Transverse colon (tissue), 4 donors: ENCODE measurements around the gene ACER3. TPM values are rescaled to one million over a fixed set of nuclear protein-coding genes. Genes with fewer than 3 reads are reported as not detected.
A peak's percentile ranks its signal among the peaks of the same experiment; 100 is the strongest.

Source experiments
- DNase-seq: peaks from one replicate; pipeline ENCODE4 v3.0.0-alpha.2; 2019
- H3K27ac ChIP-seq, 4 donors: fragments of 200-600 bp; sonication (generic); 2 replicates each; pipeline ENCODE4 v1.5.1; 2016 to 2018; ENCODE audit warnings: inconsistent platforms in 4 of 4
- H3K27me3 ChIP-seq: fragments of 200-600 bp; sonication (generic); 2 replicates; pipeline ENCODE4 v1.5.1; 2017; ENCODE audit warnings: inconsistent platforms
- H3K36me3 ChIP-seq, 4 donors: fragments of 200-600 bp; sonication (generic); 2 replicates each; pipeline ENCODE4 v1.5.1; 2017 to 2019; ENCODE audit warnings: inconsistent platforms in 4 of 4
- H3K4me1 ChIP-seq, 4 donors: fragments of 200-600 bp; sonication (generic); 2 replicates each; pipeline ENCODE4 v1.5.1; 2017 to 2020; ENCODE audit warnings: inconsistent platforms in 4 of 4
- H3K4me3 ChIP-seq, 4 donors: fragments of 200-600 bp; sonication (generic); 1 replicate in 1 of 4; 2 replicates in 3 of 4; pipeline versions ENCODE4 v1.5.1 to v1.6.1; 2017 to 2019; ENCODE audit warnings: inconsistent platforms in 4 of 4
- H3K9me3 ChIP-seq, 2 donors: fragments of 200-600 bp; sonication (generic); 2 replicates each; pipeline ENCODE4 v1.5.1; 2017 to 2019; ENCODE audit warnings: inconsistent platforms in 2 of 2
- CTCF ChIP-seq, 5 experiments: fragments of 200-600 bp in 3 of 5; fragments of 450-650 bp in 2 of 5; sonication (generic) in 3 of 5; IDR thresholded peaks; 1 replicate in 2 of 5; 2 replicates in 3 of 5; pipeline ENCODE4 v1.5.1; 2016 to 2017; ENCODE audit warnings: antibody characterized with exemption in 5 of 5, inconsistent platforms in 3 of 5, mild to moderate bottlenecking in 2 of 5, moderate library complexity in 1 of 5
- EP300 ChIP-seq: sonication (generic); formaldehyde crosslinking; IDR thresholded peaks from one replicate; pipeline ENCODE4 v1.6.1; 2017; ENCODE audit warnings: antibody characterized with exemption, low read depth
- POLR2A ChIP-seq: fragments of 450-650 bp; IDR thresholded peaks from one replicate; pipeline ENCODE4 v1.6.1; 2016; ENCODE audit warnings: antibody characterized with exemption, mild to moderate bottlenecking, moderate library complexity
- POLR2AphosphoS5 ChIP-seq, 3 donors: sonication (generic); formaldehyde crosslinking; IDR thresholded peaks; one replicate each; pipeline ENCODE4 v1.6.1; 2016; ENCODE audit warnings: antibody characterized with exemption in 3 of 3
- WGBS, 2 donors: methylation state at CpG; one replicate each; pipeline ENCODE4 v1.1.5; 2018; ENCODE audit warnings: low coverage in 1 of 2; 5-methylcytosine and 5-hydroxymethylcytosine counted together
- in situ Hi-C, 4 donors: fragments of 200-750 bp; cut with MboI; loops; one replicate each; pipeline versions ENCODE4 v1.15.0 to v1.15.1; 2017; ENCODE audit warnings: low sequenced_read_pairs in 3 of 4, low pct_ligation_motif_present in 1 of 4, low pct_unique_long_range_greater_than_20kb in 1 of 4
- intact Hi-C: fragments of 100-400 bp; cut with DNase I; formaldehyde crosslinking; loops from one replicate; pipeline ENCODE4 v1.15.1; 2023; ENCODE audit warnings: low total_unique reads
- total RNA-seq, 4 donors: library from RNA; depleted of rRNA; stranded (reverse); fragments of >200 nt; gene quantifications; one replicate each; pipeline ENCODE4 v1.1.0, GENCODE V29; 2016

Gene ACER3
- total RNA-seq, 4 donors from 2014 or later, result 8.8 to 72.2 (median 29.4) TPM

GRCh38 chr11:77069969-77070582 is 209.4 kb downstream of the ACER3 start:
- Histone ChIP-seq H3K9me3 (no peaks in the 10 kb centered on the region), H3K4me3 (no peak overlapping the region), H3K27ac (peak overlapping the region; percentile 93 to 96 (median 96)), H3K27me3 (no peaks in the 10 kb centered on the region), H3K4me1 (peaks cover 44 to 87% (median 75%) of the 10 kb centered on the region in 4 donors), H3K36me3 (no peaks in the 10 kb centered on the region)
- in situ Hi-C loops, result no loop called here
- intact Hi-C loops, result no loop called here
- WGBS, 2 donors, result 82 to 93% methylated on average over 3 to 7 of the region's 8 CpGs
- TF ChIP-seq EP300 (no peak), CTCF (IDR thresholded peaks at IDR 0.05) (no peak), POLR2AphosphoS5 (IDR thresholded peaks at IDR 0.05) (no peak), POLR2A (no peak)
- peak; percentile 7 for DNase-seq

- peak overlapping the region; percentile 93 to 96 (median 96) for H3K27ac ChIP-seq
- intact Hi-C loops, result no loop called here
- H3K4me3 ChIP-seq, result no peak overlapping the region
- no peak for TF ChIP-seq POLR2AphosphoS5 (IDR thresholded peaks at IDR 0.05)
- TF ChIP-seq POLR2A, result no peak
- no peak for TF ChIP-seq CTCF (IDR thresholded peaks at IDR 0.05)
- no peak for TF ChIP-seq EP300
- DNase-seq, result peak; percentile 7
- H3K4me1 ChIP-seq, result peaks cover 45 to 85% (median 73%) of the 10 kb centered on the region in 4 donors
- no peaks in the 10 kb centered on the region for H3K36me3 ChIP-seq
- H3K9me3 ChIP-seq, result no peaks in the 10 kb centered on the region
- WGBS, 2 donors, result 76% methylated on average over 6 of the region's 7 CpGs; no CpG with 5 or more reads in 1 of the 2 donors
- in situ Hi-C loops, result no loop called here
- H3K27me3 ChIP-seq, result no peaks in the 10 kb centered on the region
Observed at GRCh38 chr11:77071077-77071476, 210.4 kb downstream of the ACER3 start.

GRCh38 chr11:77071671-77072605 is 211.2 kb downstream of the ACER3 start:
- peak; percentile 25 for DNase-seq
- TF ChIP-seq EP300 (no peak), POLR2A (no peak), POLR2AphosphoS5 (IDR thresholded peaks at IDR 0.05) (no peak), CTCF (IDR thresholded peaks at IDR 0.05) (no peak)
- H3K4me3 ChIP-seq, result no peak overlapping the region

GRCh38 chr11:77072851-77073327 is 212.2 kb downstream of the ACER3 start:
- Histone ChIP-seq H3K36me3 (no peaks in the 10 kb centered on the region), H3K9me3 (no peaks in the 10 kb centered on the region), H3K4me1 (peaks cover 45 to 88% (median 69%) of the 10 kb centered on the region in 4 donors), H3K4me3 (no peak overlapping the region), H3K27ac (peak overlapping the region; percentile 93 to 96 (median 96)), H3K27me3 (no peaks in the 10 kb centered on the region)
- WGBS, 2 donors, result 41% methylated on average over 5 of the region's 8 CpGs; no CpG with 5 or more reads in 1 of the 2 donors
- no peak for DNase-seq
- intact Hi-C loops (no loop called here), in situ Hi-C loops (no loop called here)
- no peak for TF ChIP-seq POLR2AphosphoS5 (IDR thresholded peaks at IDR 0.05)
- no peak for TF ChIP-seq CTCF (IDR thresholded peaks at IDR 0.05)
- TF ChIP-seq POLR2A, result no peak
- no peak for TF ChIP-seq EP300

More at GRCh38 chr11:77071671-77072605, 211.2 kb downstream of the ACER3 start:
- H3K36me3 ChIP-seq, result no peaks in the 10 kb centered on the region
- in situ Hi-C loops, result no loop called here
- H3K9me3 ChIP-seq, result no peaks in the 10 kb centered on the region
- no peaks in the 10 kb centered on the region for H3K27me3 ChIP-seq
- H3K27ac ChIP-seq, result peak overlapping the region; percentile 93 to 96 (median 96)
- WGBS, 2 donors, result 53 to 68% methylated on average over 4 to 15 of the region's 15 CpGs
- intact Hi-C loops, result no loop called here
- peaks cover 45 to 89% (median 72%) of the 10 kb centered on the region in 4 donors for H3K4me1 ChIP-seq
